Right atrium auricular region (tissue), 2 donors: ENCODE data around the gene NTRK3. TPM values are rescaled to one million over a fixed set of nuclear protein-coding genes. Genes with fewer than 3 reads are reported as not detected.

Experiments used
- DNase-seq: peaks from one replicate; pipeline ENCODE4 v3.0.0-alpha.2; 2019; ENCODE audit warnings: low spot score
- H3K27ac ChIP-seq, 2 donors: fragments of 200-600 bp; sonication (generic); 1 replicate in 1 of 2; 2 replicates in 1 of 2; pipeline ENCODE4 v1.5.1; 2016 to 2019
- H3K27me3 ChIP-seq, 2 donors: fragments of 200-600 bp; sonication (generic); one replicate each; pipeline versions ENCODE4 v1.5.1 to v1.6.0; 2017 to 2019
- H3K36me3 ChIP-seq: fragments of 200-600 bp; sonication (generic); one replicate; pipeline ENCODE4 v1.5.1; 2016
- H3K4me1 ChIP-seq, 2 donors: fragments of 200-600 bp; sonication (generic); one replicate each; pipeline versions ENCODE4 v1.5.1 to v1.6.0; 2017 to 2019
- H3K4me3 ChIP-seq, 2 donors: fragments of 200-600 bp; sonication (generic); 1 replicate in 1 of 2; 2 replicates in 1 of 2; pipeline ENCODE4 v1.5.1; 2017 to 2019; ENCODE audit warnings: mild to moderate bottlenecking in 1 of 2, moderate library complexity in 1 of 2
- H3K9me3 ChIP-seq, 2 donors: fragments of 200-600 bp; sonication (generic); one replicate each; pipeline ENCODE4 v1.5.1; 2019
- total RNA-seq, 2 donors: library from RNA; depleted of rRNA; stranded (reverse); fragments of >200 nt; gene quantifications; one replicate each; pipeline ENCODE4 v1.1.0, GENCODE V29; 2016
- TF ChIP-seq, protein P1 (sequence below), 2 donors: fragments of 200-600 bp; sonication (generic); IDR thresholded peaks; one replicate each; pipeline ENCODE4 v1.5.1; 2019; ENCODE audit warnings: antibody characterized with exemption in 2 of 2

The NTRK3 gene
- total RNA-seq, 2 donors from 2014 or later: 1.5 to 4.5 TPM

DNA sequence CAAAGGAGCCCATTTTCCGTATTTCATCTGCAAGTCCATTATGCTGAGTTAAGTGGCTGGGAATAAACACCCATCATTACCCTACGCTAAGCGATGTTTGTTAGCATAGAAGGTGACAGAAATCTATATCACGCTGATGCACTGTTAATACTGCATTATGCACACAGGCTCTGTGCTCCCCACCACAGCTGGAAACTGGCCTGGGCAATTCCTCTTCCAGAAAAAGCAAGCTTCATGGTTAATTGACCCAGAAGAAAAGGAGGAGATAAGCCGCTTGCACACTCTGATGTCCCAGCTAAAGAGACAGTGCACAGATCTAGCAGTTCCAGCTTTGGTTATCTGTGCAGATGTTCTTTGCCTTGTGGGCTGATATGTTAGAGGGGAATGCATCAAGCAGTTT, 232.6 kb downstream of the NTRK3 start:
- Histone ChIP-seq H3K36me3 (no peaks in the 10 kb centered on the region), H3K27me3 (no peaks in the 10 kb centered on the region), H3K27ac (no peak overlapping the region), H3K9me3 (no peaks in the 10 kb centered on the region), H3K4me1 (no peaks in the 10 kb centered on the region), H3K4me3 (no peak overlapping the region)
- TF ChIP-seq, protein P1, sequence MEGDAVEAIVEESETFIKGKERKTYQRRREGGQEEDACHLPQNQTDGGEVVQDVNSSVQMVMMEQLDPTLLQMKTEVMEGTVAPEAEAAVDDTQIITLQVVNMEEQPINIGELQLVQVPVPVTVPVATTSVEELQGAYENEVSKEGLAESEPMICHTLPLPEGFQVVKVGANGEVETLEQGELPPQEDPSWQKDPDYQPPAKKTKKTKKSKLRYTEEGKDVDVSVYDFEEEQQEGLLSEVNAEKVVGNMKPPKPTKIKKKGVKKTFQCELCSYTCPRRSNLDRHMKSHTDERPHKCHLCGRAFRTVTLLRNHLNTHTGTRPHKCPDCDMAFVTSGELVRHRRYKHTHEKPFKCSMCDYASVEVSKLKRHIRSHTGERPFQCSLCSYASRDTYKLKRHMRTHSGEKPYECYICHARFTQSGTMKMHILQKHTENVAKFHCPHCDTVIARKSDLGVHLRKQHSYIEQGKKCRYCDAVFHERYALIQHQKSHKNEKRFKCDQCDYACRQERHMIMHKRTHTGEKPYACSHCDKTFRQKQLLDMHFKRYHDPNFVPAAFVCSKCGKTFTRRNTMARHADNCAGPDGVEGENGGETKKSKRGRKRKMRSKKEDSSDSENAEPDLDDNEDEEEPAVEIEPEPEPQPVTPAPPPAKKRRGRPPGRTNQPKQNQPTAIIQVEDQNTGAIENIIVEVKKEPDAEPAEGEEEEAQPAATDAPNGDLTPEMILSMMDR (IDR thresholded peaks at IDR 0.05): no peak
- DNase-seq: no peak

DNA sequence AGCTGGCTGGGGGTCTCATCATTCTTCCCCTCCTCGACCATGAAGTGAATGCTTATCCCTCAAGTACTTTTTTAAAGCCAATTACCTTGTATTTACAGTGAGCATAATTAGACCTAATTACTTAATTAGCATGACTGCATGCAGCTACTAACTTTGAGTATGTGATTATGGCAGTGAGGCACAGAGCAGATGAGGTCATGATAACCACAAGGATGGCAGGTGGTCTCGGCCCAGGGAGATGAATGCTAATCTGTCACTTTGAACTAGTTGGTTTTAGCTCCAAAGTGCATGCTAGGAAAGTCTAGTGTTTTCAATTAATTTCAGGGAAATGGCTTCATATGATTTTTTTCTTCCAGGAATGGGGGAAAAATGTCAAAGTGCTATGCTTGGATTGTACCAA, 233.8 kb downstream of the NTRK3 start:
- Histone ChIP-seq H3K27me3 (no peaks in the 10 kb centered on the region), H3K4me3 (no peak overlapping the region), H3K36me3 (no peaks in the 10 kb centered on the region), H3K27ac (no peak overlapping the region), H3K9me3 (no peaks in the 10 kb centered on the region), H3K4me1 (no peaks in the 10 kb centered on the region)
- TF ChIP-seq, protein P1 (IDR thresholded peaks at IDR 0.05): no peak
- DNase-seq: no peak

DNA sequence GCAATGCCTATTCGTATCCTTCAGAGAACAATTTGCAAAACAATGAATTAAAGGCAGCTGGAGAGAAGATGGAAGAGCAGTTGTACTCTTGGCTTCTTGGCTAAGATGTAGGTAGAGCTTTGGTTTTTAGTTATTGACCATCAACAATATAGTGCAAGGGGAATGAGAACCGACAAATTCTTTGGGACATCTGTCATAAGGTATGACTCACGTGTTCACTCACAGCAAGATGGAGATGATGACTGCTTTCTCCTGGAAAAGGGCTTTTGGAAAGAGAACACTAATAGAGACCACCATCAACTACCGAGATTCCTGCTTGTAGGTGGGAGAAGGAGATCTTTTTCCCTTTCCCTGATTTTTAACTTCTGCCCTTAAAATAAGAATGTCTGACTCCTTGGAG, 234.9 kb downstream of the NTRK3 start:
- no peak overlapping the region for H3K4me3 ChIP-seq
- no peaks in the 10 kb centered on the region for H3K36me3 ChIP-seq
- no peaks in the 10 kb centered on the region for H3K9me3 ChIP-seq
- no peak overlapping the region for H3K27ac ChIP-seq
- TF ChIP-seq, protein P1 (IDR thresholded peaks at IDR 0.05): no peak
- H3K4me1 ChIP-seq: no peaks in the 10 kb centered on the region
- no peaks in the 10 kb centered on the region for H3K27me3 ChIP-seq
- DNase-seq: no peak

DNA sequence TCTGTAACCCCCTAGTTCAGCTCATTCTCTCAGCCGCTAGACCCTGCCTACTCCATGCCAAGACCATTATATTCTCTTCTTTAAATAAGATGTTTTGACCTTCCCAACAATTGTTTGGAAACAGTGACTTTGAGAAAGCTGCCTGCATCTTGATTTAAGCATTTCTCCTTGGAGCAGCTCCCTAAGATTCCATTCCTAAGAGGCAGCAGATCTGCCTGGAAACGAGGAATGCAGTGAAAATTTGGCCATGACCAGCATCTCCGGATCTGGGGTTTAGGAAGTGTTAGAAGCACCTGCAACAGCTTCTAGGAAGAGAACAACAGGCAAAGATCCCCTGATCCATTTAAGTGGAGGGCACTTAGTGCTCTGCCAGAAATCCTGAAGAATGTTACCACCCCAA, 235.7 kb downstream of the NTRK3 start:
- H3K4me3 ChIP-seq: no peak overlapping the region
- TF ChIP-seq, protein P1 (IDR thresholded peaks at IDR 0.05): no peak
- H3K27ac ChIP-seq: no peak overlapping the region
- H3K9me3 ChIP-seq: no peaks in the 10 kb centered on the region
- no peaks in the 10 kb centered on the region for H3K27me3 ChIP-seq
- no peaks in the 10 kb centered on the region for H3K36me3 ChIP-seq
- no peaks in the 10 kb centered on the region for H3K4me1 ChIP-seq
- DNase-seq: no peak

DNA sequence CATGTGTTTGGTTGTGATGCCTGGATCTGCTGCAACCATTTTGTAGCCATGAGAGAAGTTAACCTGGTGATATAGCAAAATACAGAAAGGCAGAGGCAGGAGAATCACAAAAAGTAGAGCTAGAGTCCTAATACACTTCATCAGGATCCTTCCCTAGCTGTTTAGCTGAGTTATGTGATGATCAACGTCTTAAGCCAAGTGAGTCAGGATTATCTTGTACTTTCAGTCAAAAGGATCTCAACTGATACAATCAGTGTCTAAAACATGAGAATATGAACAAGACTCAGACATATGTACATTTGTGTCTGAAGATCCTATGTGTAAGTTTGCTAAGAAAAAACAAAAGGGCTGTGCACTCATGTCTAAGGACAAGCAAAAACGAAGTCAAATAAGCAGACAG, 236.9 kb downstream of the NTRK3 start:
- DNase-seq: no peak
- Histone ChIP-seq H3K4me3 (no peak overlapping the region), H3K9me3 (no peaks in the 10 kb centered on the region), H3K4me1 (no peaks in the 10 kb centered on the region), H3K36me3 (no peaks in the 10 kb centered on the region), H3K27me3 (no peaks in the 10 kb centered on the region), H3K27ac (no peak overlapping the region)
- TF ChIP-seq, protein P1 (IDR thresholded peaks at IDR 0.05): no peak

DNA sequence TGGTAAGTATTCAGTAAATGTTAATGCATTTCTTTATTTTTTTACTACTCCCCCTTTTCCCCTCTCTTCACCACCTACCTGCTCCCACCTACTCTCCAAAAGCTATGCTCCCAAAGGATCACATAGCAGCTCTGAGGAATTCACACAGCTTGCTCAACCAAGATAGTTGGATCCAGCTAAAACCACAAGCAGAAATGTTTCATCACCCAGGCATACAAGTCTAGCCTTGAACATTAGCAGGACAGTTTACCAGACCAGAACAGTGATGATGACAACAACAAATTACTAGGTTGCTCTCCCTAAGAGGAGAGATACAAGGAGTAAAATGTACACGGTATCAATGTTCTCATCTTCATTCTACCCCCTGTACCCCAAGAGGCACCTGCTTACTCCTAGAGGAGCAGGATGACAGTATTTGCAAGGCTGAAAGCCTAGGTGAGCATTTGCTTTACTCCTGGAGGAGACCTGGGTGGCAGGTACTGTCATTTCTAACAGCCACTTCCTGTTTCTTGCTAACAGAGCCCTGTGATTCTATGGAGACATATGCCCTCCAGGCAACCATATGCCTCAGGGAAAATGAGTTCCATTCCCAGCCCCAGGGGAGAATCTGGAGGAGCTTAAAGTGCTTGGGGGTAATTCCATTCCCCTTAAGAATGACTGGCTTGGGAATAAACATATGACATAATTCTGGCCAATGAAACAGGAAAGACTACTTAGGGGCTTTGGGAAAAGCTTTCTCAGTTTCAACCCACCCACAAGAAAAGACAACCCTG, 237.5 kb downstream of the NTRK3 start:
- Histone ChIP-seq H3K4me3 (no peak overlapping the region), H3K4me1 (peaks cover 0 to 3% of the 10 kb centered on the region in 2 donors), H3K36me3 (no peaks in the 10 kb centered on the region), H3K27ac (no peak overlapping the region), H3K9me3 (no peaks in the 10 kb centered on the region), H3K27me3 (no peaks in the 10 kb centered on the region)
- DNase-seq: no peak
- TF ChIP-seq, protein P1 (IDR thresholded peaks at IDR 0.05): no peak
